Stimulated activated naive B cell treated with anti-CD40 and anti-IgM and Interleukin-4, amounts not matched to agents 10 μg/mL and 1 μg/mL and 100 μg/mL, for 72 hours (primary cell): ENCODE data around the gene PLEKHM2.
A peak's percentile ranks its signal among the peaks of the same experiment; 100 is the strongest.
"Not testable (repeated sequence)": the region's sequence is repeated elsewhere in the genome, so short reads cannot be mapped to it uniquely, and the experiment has no call there.

Source experiments
- ATAC-seq, 2 donors: fragments of 150-1000 bp; cut with Tn5 transposase; replicated peaks; 2 replicates each; pipeline ENCODE4 v1.10.0; 2021; ENCODE audit warnings: moderate library complexity in 1 of 2
- DNase-seq: peaks from one replicate; pipeline ENCODE4 v3.0.0; 2021
- H3K27ac Mint-ChIP-seq: one replicate; pipeline ENCODE4 v1.8.0; 2022; ENCODE audit warnings: mild to moderate bottlenecking, mixed read lengths
- H3K27me3 Mint-ChIP-seq, 2 donors: one replicate each; pipeline ENCODE4 v1.8.0; 2022; ENCODE audit warnings: mixed read lengths in 2 of 2
- H3K36me3 Mint-ChIP-seq, 2 donors: one replicate each; pipeline ENCODE4 v1.8.0; 2022; ENCODE audit warnings: mixed read lengths in 2 of 2, mild to moderate bottlenecking in 1 of 2
- H3K4me1 Mint-ChIP-seq, 2 donors: one replicate each; pipeline ENCODE4 v1.8.0; 2022; ENCODE audit warnings: mixed read lengths in 2 of 2, mild to moderate bottlenecking in 1 of 2
- H3K4me3 Mint-ChIP-seq, 2 donors: one replicate each; pipeline ENCODE4 v1.8.0; 2022; ENCODE audit warnings: mild to moderate bottlenecking in 2 of 2, mixed read lengths in 2 of 2, moderate library complexity in 1 of 2
- H3K9me3 Mint-ChIP-seq, 2 donors: one replicate each; pipeline ENCODE4 v1.8.0; 2022; ENCODE audit warnings: mixed read lengths in 2 of 2, mild to moderate bottlenecking in 1 of 2

Gene PLEKHM2

GRCh38 chr1:15682936-15683341 is 1.2 kb upstream of the PLEKHM2 start:
- Mint-ChIP-seq H3K36me3 (peaks cover 4 to 5% of the 10 kb centered on the region in 2 donors), H3K27me3 (no peaks in the 10 kb centered on the region), H3K27ac (peak overlapping the region; percentile 93), H3K9me3 (peaks cover 0 to 3% of the 10 kb centered on the region in 2 donors), H3K4me1 (peaks cover 42 to 81% of the 10 kb centered on the region in 2 donors), H3K4me3 (peak overlapping the region; percentile 79 to 86)
- ATAC-seq (no peak), DNase-seq (no peak)

GRCh38 chr1:15683345-15684039 is 628 bp upstream of the PLEKHM2 start:
- H3K27ac Mint-ChIP-seq, result peak overlapping the region; percentile 93
- no peak for DNase-seq
- H3K36me3 Mint-ChIP-seq, result peaks cover 7 to 8% of the 10 kb centered on the region in 2 donors
- peaks cover 42 to 80% of the 10 kb centered on the region in 2 donors for H3K4me1 Mint-ChIP-seq
- no peaks in the 10 kb centered on the region for H3K27me3 Mint-ChIP-seq
- peaks cover 0 to 2% of the 10 kb centered on the region in 2 donors for H3K9me3 Mint-ChIP-seq
- no peak for ATAC-seq
- H3K4me3 Mint-ChIP-seq, result peak overlapping the region; percentile 79 to 86

- H3K36me3 Mint-ChIP-seq, result peaks cover 10 to 12% of the 10 kb centered on the region in 2 donors
- H3K4me3 Mint-ChIP-seq, result peak overlapping the region; percentile 86 to 89
- ATAC-seq, result peak; percentile 28 to 33
- peak; percentile 27 for DNase-seq
- peaks cover 0 to 2% of the 10 kb centered on the region in 2 donors for H3K9me3 Mint-ChIP-seq
- peak overlapping the region; percentile 95 for H3K27ac Mint-ChIP-seq
- no peaks in the 10 kb centered on the region for H3K27me3 Mint-ChIP-seq
- peaks cover 38 to 71% of the 10 kb centered on the region in 2 donors for H3K4me1 Mint-ChIP-seq
Measured at GRCh38 chr1:15684468-15685291, 560 bp downstream of the PLEKHM2 start.

- DNase-seq (no peak), ATAC-seq (no peak)
- peaks cover 36 to 66% of the 10 kb centered on the region in 2 donors for H3K4me1 Mint-ChIP-seq
- no peak overlapping the region for H3K27ac Mint-ChIP-seq
- H3K9me3 Mint-ChIP-seq, result peaks cover 0 to 2% of the 10 kb centered on the region in 2 donors
- peak overlapping the region; percentile 39 to 58 for H3K4me3 Mint-ChIP-seq
- peaks cover 12 to 15% of the 10 kb centered on the region in 2 donors for H3K36me3 Mint-ChIP-seq
- H3K27me3 Mint-ChIP-seq, result no peaks in the 10 kb centered on the region
Measured at GRCh38 chr1:15685820-15686219, 1.7 kb downstream of the PLEKHM2 start.

GRCh38 chr1:15687446-15687845 is 3.3 kb downstream of the PLEKHM2 start:
- Mint-ChIP-seq H3K36me3 (peaks cover 14 to 19% of the 10 kb centered on the region in 2 donors), H3K9me3 (peaks cover 0 to 2% of the 10 kb centered on the region in 2 donors), H3K4me1 (peaks cover 31 to 66% of the 10 kb centered on the region in 2 donors), H3K27me3 (no peaks in the 10 kb centered on the region), H3K4me3 (no peak overlapping the region), H3K27ac (no peak overlapping the region)
- no peak for DNase-seq
- no peak for ATAC-seq

GRCh38 chr1:15690317-15690716 is 6.2 kb downstream of the PLEKHM2 start:
- peaks cover 0 to 2% of the 10 kb centered on the region in 2 donors for H3K9me3 Mint-ChIP-seq
- DNase-seq, result no peak
- peaks cover 26 to 31% of the 10 kb centered on the region in 2 donors for H3K36me3 Mint-ChIP-seq
- no peak overlapping the region for H3K4me3 Mint-ChIP-seq
- H3K4me1 Mint-ChIP-seq, result peaks cover 42 to 69% of the 10 kb centered on the region in 2 donors
- no peak overlapping the region for H3K27ac Mint-ChIP-seq
- H3K27me3 Mint-ChIP-seq, result no peaks in the 10 kb centered on the region
- no peak for ATAC-seq

GRCh38 chr1:15691434-15692032 is 7.4 kb downstream of the PLEKHM2 start:
- peaks cover 42 to 73% of the 10 kb centered on the region in 2 donors for H3K4me1 Mint-ChIP-seq
- ATAC-seq, result no peak
- no peaks in the 10 kb centered on the region for H3K27me3 Mint-ChIP-seq
- DNase-seq, result no peak
- peak overlapping the region in 1 of 2 donors; percentile 15 for H3K4me3 Mint-ChIP-seq
- H3K9me3 Mint-ChIP-seq, result peaks cover 0 to 2% of the 10 kb centered on the region in 2 donors
- peak overlapping the region; percentile 87 for H3K27ac Mint-ChIP-seq
- peaks cover 26 to 36% of the 10 kb centered on the region in 2 donors for H3K36me3 Mint-ChIP-seq

- peak overlapping the region; percentile 87 for H3K27ac Mint-ChIP-seq
- H3K36me3 Mint-ChIP-seq, result peaks cover 26 to 39% of the 10 kb centered on the region in 2 donors
Measured at GRCh38 chr1:15692121-15692682, 8.1 kb downstream of the PLEKHM2 start.

GRCh38 chr1:15693371-15693770 is 9.3 kb downstream of the PLEKHM2 start:
- no peak for DNase-seq
- no peak overlapping the region for H3K4me3 Mint-ChIP-seq
- peaks cover 20 to 32% of the 10 kb centered on the region in 2 donors for H3K36me3 Mint-ChIP-seq
- peak overlapping the region; percentile 80 for H3K27ac Mint-ChIP-seq
- no peak for ATAC-seq
- no peaks in the 10 kb centered on the region for H3K9me3 Mint-ChIP-seq
- peaks cover 44 to 70% of the 10 kb centered on the region in 2 donors for H3K4me1 Mint-ChIP-seq
- no peaks in the 10 kb centered on the region for H3K27me3 Mint-ChIP-seq

More at GRCh38 chr1:15692121-15692682, 8.1 kb downstream of the PLEKHM2 start:
- Mint-ChIP-seq H3K27me3 (no peaks in the 10 kb centered on the region), H3K4me1 (peaks cover 46 to 74% of the 10 kb centered on the region in 2 donors), H3K4me3 (peak overlapping the region; percentile 11 to 15), H3K9me3 (peaks cover 0 to 2% of the 10 kb centered on the region in 2 donors)
- no peak for DNase-seq
- no peak for ATAC-seq

GRCh38 chr1:15696956-15697521 is 12.9 kb downstream of the PLEKHM2 start:
- peak overlapping the region; percentile 85 for H3K4me3 Mint-ChIP-seq
- DNase-seq (peak; percentile 80), ATAC-seq (peak; percentile 99)
- H3K36me3 Mint-ChIP-seq, result peaks cover 17 to 29% of the 10 kb centered on the region in 2 donors
- peak overlapping the region; percentile 98 for H3K27ac Mint-ChIP-seq
- H3K27me3 Mint-ChIP-seq, result no peaks in the 10 kb centered on the region
- H3K4me1 Mint-ChIP-seq, result peaks cover 37 to 64% of the 10 kb centered on the region in 2 donors
- no peaks in the 10 kb centered on the region for H3K9me3 Mint-ChIP-seq

- H3K4me1 Mint-ChIP-seq, result peaks cover 38 to 61% of the 10 kb centered on the region in 2 donors
- DNase-seq (no peak), ATAC-seq (no peak)
- no peaks in the 10 kb centered on the region for H3K27me3 Mint-ChIP-seq
- H3K36me3 Mint-ChIP-seq, result peaks cover 16 to 31% of the 10 kb centered on the region in 2 donors
- H3K9me3 Mint-ChIP-seq, result no peaks in the 10 kb centered on the region
- H3K4me3 Mint-ChIP-seq, result peak overlapping the region in 1 of 2 donors; percentile 58
- H3K27ac Mint-ChIP-seq, result peak overlapping the region; percentile 86
Measured at GRCh38 chr1:15698201-15698600, 14.1 kb downstream of the PLEKHM2 start.

- not testable (repeated sequence) for DNase-seq, H3K27me3 Mint-ChIP-seq, H3K4me3 Mint-ChIP-seq, ATAC-seq, H3K27ac Mint-ChIP-seq, H3K9me3 Mint-ChIP-seq
- Mint-ChIP-seq H3K4me1 (peaks cover 37 to 62% of the 10 kb centered on the region in 2 donors), H3K36me3 (peaks cover 11 to 31% of the 10 kb centered on the region in 2 donors)
Measured at GRCh38 chr1:15699321-15699720, 15.2 kb downstream of the PLEKHM2 start.

- Mint-ChIP-seq H3K36me3 (peaks cover 7 to 36% of the 10 kb centered on the region in 2 donors), H3K4me1 (peaks cover 29 to 60% of the 10 kb centered on the region in 2 donors), H3K4me3 (no peak overlapping the region), H3K27me3 (no peaks in the 10 kb centered on the region), H3K27ac (no peak overlapping the region), H3K9me3 (no peaks in the 10 kb centered on the region)
- no peak for DNase-seq
- ATAC-seq, result no peak
Measured at GRCh38 chr1:15700508-15700907, 16.4 kb downstream of the PLEKHM2 start.
